Stimulated activated naive CD8-positive, alpha-beta T cell treated with anti-CD3 and anti-CD28 coated beads, Interleukin-15, amount 100 ng/mL, for 72 hours (primary cell): ENCODE measurements around the gene ORM1.
"Not testable (repeated sequence)": the region's sequence is repeated elsewhere in the genome, so short reads cannot be mapped to it uniquely, and the experiment has no call there.

Experiments used
- ATAC-seq: fragments of 150-1000 bp; cut with Tn5 transposase; 2 replicates; pipeline ENCODE4 v1.10.0; 2021; ENCODE audit warnings: mild to moderate bottlenecking, moderate library complexity
- DNase-seq, 2 donors: peaks; one replicate each; pipeline ENCODE4 v3.0.0; 2021 to 2022
- H3K27ac Mint-ChIP-seq, 2 donors: one replicate each; pipeline ENCODE4 v1.8.0; 2022; ENCODE audit warnings: mild to moderate bottlenecking in 2 of 2, mixed read lengths in 2 of 2, moderate library complexity in 2 of 2
- H3K27me3 Mint-ChIP-seq: one replicate; pipeline ENCODE4 v1.8.0; 2022; ENCODE audit warnings: mixed read lengths
- H3K4me1 Mint-ChIP-seq: one replicate; pipeline ENCODE4 v1.8.0; 2022; ENCODE audit warnings: mild to moderate bottlenecking, mixed read lengths
- H3K4me3 Mint-ChIP-seq, 2 donors: one replicate each; pipeline ENCODE4 v1.8.0; 2022; ENCODE audit warnings: mild to moderate bottlenecking in 2 of 2, mixed read lengths in 2 of 2, moderate library complexity in 1 of 2
- H3K9me3 Mint-ChIP-seq, 2 donors: one replicate each; pipeline ENCODE4 v1.8.0; 2022; ENCODE audit warnings: mixed read lengths in 2 of 2

Gene ORM1

DNA sequence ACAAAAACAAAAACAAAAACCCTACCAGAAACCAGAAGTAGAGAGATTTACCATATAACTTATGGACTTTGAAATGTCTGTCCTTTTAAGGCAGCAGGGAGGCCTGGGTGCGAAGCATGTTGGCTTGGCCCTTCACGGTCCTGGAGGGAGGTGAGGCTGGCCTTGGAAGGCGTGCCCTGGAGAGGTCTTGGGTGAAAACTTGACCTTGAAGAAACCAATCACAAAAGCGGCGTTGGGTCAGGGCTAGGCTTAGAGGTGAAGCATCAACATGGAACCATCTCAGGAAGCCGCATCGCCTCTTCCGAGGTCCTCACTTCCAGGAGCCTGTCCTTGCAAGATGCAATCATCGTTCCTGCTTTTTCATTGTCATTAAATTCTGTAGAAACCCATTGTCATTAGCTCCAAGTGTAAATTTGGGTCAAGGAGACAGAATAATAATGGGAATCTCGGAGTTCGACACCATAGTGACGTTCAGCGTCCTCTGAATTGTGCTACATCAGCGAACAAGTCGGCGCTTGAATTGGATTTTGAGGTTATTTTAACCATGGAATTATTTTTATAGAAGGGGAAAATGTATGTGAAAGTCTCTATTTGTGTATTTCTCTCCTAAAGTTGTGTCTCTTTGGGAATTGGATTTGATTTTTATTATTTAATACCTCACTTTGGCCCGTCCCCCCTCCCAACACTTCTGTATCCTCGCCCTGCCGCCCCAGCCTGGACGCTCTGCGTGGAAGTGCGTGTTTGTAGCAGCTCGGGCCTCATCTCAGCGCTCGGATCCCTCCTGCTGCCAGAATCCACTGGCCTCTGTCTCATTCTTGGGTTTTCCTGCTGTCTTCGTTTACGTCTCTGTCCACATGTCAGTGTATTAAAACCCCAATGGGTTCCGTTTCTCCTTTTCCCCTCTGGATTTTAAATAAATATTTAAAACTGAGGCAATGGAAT, 11.1 kb upstream of the ORM1 start:
- H3K4me1 Mint-ChIP-seq: no peaks in the 10 kb centered on the region
- DNase-seq: peak in 1 of 2 donors; percentile 4
- H3K27me3 Mint-ChIP-seq: no peaks in the 10 kb centered on the region
- H3K9me3 Mint-ChIP-seq: no peaks in the 10 kb centered on the region
- H3K4me3 Mint-ChIP-seq: no peak overlapping the region
- no peak overlapping the region for H3K27ac Mint-ChIP-seq
- ATAC-seq: no peak

DNA sequence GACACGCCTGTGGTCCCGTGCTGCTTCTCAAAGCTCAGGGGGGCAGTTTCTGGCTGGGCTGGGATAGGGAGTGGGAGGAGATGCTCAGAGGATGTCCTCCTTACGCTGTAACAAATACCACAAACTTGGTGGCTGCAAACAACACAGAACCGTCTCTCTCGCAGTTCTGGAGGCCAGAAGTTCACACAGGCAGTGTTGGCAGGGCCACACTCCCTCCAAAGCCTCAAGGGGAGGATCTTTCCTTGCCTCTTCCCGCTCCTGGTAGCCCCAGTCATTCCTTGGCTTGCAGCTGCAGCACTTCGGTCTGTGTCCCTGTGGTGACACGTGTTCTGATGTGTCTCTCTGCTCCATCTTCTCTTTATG, 10.4 kb upstream of the ORM1 start:
- DNase-seq (peak in 1 of 2 donors; percentile 5), ATAC-seq (no peak)
- H3K27me3 Mint-ChIP-seq: no peaks in the 10 kb centered on the region
- no peak overlapping the region for H3K27ac Mint-ChIP-seq
- H3K4me1 Mint-ChIP-seq: peaks cover under 1% of the 10 kb centered on the region
- H3K4me3 Mint-ChIP-seq: no peak overlapping the region
- no peaks in the 10 kb centered on the region for H3K9me3 Mint-ChIP-seq

DNA sequence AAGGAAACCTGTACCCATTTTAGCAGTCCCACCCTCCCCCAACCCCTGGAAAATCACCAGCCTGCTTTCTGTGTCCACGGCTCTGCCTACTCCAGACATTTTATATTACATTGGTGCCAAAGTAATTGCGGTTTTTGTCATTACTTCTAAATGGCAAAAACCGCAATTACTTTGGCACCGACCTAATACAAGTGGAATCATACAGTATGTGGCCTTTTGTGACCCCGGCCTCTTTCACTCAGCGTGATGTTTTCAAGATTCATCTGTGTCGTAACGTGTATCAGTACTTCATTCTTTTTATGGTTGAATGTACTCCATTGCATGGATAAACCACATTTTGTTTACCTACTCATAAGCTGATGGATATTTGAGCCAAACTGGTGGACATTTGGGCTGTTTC, 9.7 kb upstream of the ORM1 start:
- Mint-ChIP-seq H3K4me1 (peaks cover 7% of the 10 kb centered on the region), H3K4me3 (no peak overlapping the region), H3K9me3 (no peaks in the 10 kb centered on the region), H3K27ac (no peak overlapping the region), H3K27me3 (no peaks in the 10 kb centered on the region)
- DNase-seq: no peak
- no peak for ATAC-seq

DNA sequence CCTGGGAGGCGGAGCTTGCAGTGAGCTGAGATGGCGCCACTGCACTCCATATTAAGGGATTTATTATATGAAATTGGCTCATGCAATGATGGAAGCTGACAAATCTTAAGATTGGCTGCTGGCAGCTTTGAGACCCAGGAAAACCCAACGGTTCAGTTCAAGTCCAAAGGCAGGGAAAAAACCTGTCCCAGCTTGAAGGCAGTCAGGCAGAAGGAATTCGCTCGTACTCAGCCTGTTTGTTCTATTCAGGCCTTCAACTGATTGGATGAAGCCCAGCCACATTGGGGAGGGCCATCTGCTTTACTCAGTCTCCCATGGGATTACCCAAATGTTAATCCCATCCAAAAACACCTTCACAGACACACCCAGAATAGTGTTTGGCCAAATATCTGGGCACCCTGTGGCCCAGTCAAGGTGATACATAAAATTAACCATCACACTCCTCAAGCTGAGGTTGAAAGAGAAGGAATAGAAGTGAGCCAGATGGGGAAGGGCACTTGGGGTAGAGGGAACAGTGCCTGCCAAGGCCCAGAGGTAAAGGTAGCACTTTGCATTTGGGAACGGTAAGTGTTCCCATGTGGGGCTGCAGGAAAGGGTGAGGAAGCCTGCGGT, 8.5 kb upstream of the ORM1 start:
- Mint-ChIP-seq H3K9me3 (no peaks in the 10 kb centered on the region), H3K4me1 (peaks cover 12% of the 10 kb centered on the region), H3K27ac (peak overlapping the region; percentile 10 to 43), H3K27me3 (no peaks in the 10 kb centered on the region), H3K4me3 (no peak overlapping the region)
- ATAC-seq (no peak), DNase-seq (no peak)

DNA sequence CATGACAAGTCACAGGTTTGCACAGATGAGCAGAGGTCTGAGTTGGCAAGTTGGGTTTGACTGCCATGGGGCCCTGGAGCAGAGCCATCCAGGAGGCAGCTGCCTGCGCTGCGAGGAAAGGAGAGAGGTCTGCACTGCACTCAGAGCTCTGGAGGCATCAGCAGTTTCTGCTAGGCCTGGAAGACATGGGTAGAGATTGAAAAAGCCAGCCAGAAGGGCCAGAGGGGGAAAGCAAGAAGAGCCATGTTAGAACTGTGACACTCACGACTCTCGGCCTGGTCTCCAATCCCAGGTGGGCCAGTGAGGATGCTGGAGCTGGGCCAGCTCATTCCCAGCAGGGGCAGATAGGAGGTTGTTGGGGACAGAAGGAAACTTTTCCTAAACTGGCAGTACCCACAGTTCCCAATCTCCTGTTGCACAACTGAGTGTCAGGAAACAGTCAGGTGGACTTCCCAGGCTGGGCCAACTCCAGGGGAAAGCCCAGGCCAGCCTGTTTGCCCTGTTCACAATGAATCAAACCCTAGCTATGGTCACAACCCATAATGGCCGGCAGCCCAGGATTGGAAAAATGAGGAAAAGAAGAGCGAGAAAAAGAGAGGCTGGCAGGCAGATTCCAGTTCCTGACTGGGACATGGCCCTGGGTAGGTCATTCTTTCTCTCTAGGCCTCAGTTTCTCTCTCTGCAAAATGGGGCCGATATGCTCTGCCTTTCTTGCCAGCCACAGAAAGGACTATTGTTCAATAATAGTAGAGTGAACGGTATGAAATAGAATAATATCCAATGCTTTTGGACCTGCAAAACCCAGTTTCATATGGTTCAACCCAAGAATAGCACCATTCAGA, 7.8 kb upstream of the ORM1 start:
- Mint-ChIP-seq H3K4me3 (no peak overlapping the region), H3K27ac (peak overlapping the region; percentile 10 to 43), H3K4me1 (peaks cover 13% of the 10 kb centered on the region), H3K27me3 (no peaks in the 10 kb centered on the region), H3K9me3 (no peaks in the 10 kb centered on the region)
- DNase-seq (peak in 1 of 2 donors; percentile 7), ATAC-seq (peak; percentile 8)

DNA sequence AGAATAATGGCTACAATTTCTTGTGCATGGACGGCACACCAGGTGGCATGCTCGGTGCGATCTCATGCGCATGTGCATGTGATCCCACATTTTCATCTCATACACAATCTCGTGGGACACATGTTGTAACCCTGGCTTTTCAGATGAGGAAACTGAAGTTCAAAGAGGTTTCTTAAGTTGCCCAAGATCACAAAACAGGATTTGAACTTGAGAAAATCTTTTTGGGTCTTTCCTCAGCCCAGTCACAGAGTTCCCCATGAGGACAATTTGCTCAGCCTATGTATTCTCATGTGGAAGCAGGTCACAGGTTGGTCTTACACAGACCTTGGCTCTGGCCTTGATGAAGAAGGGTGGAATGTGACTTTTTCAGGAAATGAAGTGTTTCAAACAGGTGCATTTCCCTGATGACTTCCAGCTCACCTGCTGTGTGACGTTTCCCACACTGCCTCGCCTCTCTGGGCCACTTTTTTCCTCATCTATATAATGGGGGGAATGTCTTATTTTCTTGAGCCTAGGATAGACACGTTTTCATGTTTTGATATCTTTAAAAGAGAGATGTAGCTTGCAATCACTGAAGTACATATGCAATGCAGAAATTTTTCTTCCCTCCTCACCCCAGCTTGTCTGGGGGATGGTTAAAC, 7.1 kb upstream of the ORM1 start:
- Mint-ChIP-seq H3K4me1 (peaks cover 13% of the 10 kb centered on the region), H3K27me3 (no peaks in the 10 kb centered on the region), H3K9me3 (no peaks in the 10 kb centered on the region), H3K4me3 (no peak overlapping the region), H3K27ac (no peak overlapping the region)
- ATAC-seq (no peak), DNase-seq (peak in 1 of 2 donors; percentile 2)

DNA sequence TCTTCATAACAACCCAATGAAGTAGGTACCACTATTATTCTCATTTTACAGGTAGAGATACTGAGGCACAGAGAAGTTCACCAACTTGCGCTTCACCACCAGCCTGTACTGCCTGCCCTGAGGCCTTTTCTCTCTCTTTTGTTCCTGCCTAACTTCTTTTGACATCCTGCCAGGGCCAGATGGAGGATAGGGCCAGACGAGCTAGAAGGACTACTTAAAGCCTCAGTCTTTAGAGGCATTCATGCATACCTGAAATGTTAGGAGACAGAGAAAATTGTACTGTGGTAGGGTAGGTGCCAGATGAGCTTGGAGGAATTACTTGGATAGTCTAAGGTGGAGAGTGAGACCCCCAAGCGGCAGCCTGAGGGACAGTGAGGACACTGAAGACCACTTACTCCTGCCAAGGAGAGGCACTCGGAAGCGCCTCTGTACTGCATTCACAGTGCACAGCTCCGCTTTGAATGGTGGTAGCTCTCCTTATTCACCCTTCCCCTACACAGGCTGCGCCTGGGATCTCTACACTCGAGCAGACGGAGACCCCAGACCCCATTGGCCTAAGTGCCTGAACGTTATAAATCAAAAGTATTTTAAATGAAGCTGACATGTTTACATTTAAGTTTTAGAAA, 6.2 kb upstream of the ORM1 start:
- peak overlapping the region; percentile 43 to 90 for H3K27ac Mint-ChIP-seq

DNA sequence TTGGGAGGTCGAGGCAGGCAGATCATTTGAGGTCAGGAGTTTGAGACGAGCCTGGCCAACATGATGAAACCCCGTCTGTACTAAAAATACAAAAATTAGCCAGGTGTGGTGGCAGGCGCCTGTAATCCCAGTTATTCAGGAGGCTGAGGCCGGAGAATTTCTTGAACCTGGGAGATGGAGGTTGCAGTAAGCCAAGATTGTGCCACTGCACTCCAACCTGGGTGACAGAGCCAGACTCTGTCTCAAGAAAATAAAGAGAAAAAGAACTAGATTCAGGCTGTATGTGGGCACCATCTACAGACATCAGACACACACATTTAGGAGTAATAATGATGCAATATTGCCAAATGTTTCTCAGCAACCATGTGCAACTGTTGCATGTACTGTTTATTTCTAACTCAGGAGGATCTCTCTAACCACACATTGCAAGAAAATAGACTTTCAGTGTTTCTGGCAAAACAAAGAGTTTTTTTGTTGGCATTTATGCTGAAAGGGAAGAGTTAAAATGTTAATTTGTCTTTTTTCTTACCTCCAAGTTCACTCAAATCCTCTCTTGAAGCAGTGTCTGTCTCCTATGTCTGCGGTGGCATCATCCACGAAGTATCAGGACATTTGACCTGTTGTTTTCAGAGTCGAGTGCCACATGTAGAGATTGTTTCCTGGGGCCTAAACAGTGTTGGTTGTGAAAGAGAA, 5.1 kb upstream of the ORM1 start:
- ATAC-seq (peak; percentile 77), DNase-seq (peak in 1 of 2 donors; percentile 10)
- peaks cover 13% of the 10 kb centered on the region for H3K4me1 Mint-ChIP-seq
- H3K27ac Mint-ChIP-seq: peak overlapping the region; percentile 96
- no peak overlapping the region for H3K4me3 Mint-ChIP-seq
- H3K27me3 Mint-ChIP-seq: no peaks in the 10 kb centered on the region
- H3K9me3 Mint-ChIP-seq: no peaks in the 10 kb centered on the region

More for the DNA sequence above, 6.2 kb upstream of the ORM1 start:
- DNase-seq (peak in 1 of 2 donors; percentile 5), ATAC-seq (no peak)
- Mint-ChIP-seq H3K4me3 (no peak overlapping the region), H3K27me3 (no peaks in the 10 kb centered on the region), H3K4me1 (peaks cover 13% of the 10 kb centered on the region), H3K9me3 (no peaks in the 10 kb centered on the region)

DNA sequence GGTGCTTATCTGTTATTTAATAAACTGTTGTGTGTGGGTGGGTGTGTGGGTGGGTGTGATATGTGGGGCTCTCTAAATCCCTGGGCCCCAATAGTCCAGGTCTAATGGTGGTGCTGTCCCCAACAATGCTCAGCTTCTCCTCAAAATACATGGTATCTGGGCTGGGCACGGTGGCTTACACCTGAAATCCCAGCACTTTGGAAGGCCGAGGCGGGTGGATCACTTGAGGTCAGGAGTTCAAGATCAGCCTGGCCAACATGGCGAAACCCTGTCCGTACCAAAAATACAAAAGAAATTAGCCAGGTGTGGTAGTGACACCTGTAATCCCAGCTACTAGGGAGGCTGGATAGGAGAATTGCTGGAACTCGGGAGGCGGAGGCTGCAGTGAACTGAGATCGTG, 4.5 kb upstream of the ORM1 start:
- ATAC-seq (no peak), DNase-seq (peak in 1 of 2 donors; percentile 7)
- H3K27ac Mint-ChIP-seq: peak overlapping the region in 1 of 2 donors; percentile 96
- no peaks in the 10 kb centered on the region for H3K27me3 Mint-ChIP-seq
- H3K4me3 Mint-ChIP-seq: no peak overlapping the region
- no peaks in the 10 kb centered on the region for H3K9me3 Mint-ChIP-seq
- H3K4me1 Mint-ChIP-seq: peaks cover 13% of the 10 kb centered on the region

DNA sequence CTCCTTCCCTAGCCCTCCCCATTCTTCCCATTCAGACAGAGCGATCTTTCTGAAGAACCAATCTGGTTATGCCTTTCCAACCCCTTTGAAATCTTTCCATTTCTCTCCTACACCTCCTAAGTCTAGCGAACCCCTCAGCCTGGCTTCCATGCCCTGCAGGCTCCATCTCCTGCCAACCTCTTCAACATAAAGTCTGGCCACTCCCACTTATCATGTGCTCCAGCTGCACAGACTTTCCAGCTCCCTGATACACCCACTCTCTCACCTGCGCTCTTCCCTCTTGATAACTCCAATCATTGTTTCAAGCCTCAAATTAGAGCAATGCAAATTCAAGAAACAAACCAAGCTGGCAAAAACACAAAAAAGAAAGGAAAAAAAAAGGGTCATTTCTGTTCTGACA, 3.8 kb upstream of the ORM1 start:
- ATAC-seq (no peak), DNase-seq (peak in 1 of 2 donors; percentile 2)
- Mint-ChIP-seq H3K27me3 (no peaks in the 10 kb centered on the region), H3K4me1 (peaks cover 13% of the 10 kb centered on the region), H3K27ac (peak overlapping the region; percentile 60 to 72), H3K4me3 (no peak overlapping the region), H3K9me3 (no peaks in the 10 kb centered on the region)

DNA sequence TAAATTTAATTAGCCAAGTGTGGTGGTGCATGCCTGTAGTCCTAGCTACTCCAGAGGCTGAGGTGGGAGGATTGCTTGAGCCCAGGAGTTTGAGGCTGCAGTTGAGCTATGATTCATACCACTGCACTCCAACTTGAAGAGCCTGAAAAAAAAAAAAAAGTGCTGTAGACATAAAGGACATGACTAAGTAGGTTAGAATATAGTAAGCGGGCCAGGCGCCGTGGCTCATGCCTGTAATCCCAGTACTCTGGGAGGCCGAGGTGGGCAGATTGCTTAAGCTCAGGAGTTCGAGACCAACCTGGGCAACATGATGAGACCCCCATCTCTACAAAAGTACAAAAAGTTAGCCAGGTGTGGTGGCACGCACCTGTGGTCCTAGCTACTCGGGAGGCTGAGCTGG, 2.2 kb upstream of the ORM1 start:
- H3K27ac Mint-ChIP-seq, H3K9me3 Mint-ChIP-seq, DNase-seq, ATAC-seq, H3K27me3 Mint-ChIP-seq, H3K4me3 Mint-ChIP-seq: not testable (repeated sequence)
- peaks cover 13% of the 10 kb centered on the region for H3K4me1 Mint-ChIP-seq

DNA sequence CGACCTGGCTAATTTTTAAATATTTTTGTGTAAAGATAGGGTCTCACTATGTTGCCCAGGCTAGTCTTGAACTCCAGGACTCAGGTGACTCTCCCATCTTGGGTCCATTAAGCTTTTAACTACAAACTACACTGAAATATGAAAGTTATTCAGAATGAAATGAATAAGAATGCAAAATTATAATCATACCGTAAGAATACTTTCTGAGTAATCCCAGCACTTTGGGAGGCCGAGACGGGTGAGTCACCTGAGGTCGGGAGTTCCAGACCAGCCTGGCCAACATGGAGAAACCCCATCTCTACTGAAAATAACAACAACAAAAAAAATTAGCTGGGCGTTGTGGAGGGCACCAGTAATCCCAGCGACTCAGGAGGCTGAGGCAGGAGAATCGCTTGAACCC, 1.1 kb upstream of the ORM1 start:
- no peaks in the 10 kb centered on the region for H3K9me3 Mint-ChIP-seq
- H3K27ac Mint-ChIP-seq: no peak overlapping the region
- DNase-seq (no peak), ATAC-seq (no peak)
- H3K4me3 Mint-ChIP-seq: no peak overlapping the region
- peaks cover 13% of the 10 kb centered on the region for H3K4me1 Mint-ChIP-seq
- no peaks in the 10 kb centered on the region for H3K27me3 Mint-ChIP-seq

DNA sequence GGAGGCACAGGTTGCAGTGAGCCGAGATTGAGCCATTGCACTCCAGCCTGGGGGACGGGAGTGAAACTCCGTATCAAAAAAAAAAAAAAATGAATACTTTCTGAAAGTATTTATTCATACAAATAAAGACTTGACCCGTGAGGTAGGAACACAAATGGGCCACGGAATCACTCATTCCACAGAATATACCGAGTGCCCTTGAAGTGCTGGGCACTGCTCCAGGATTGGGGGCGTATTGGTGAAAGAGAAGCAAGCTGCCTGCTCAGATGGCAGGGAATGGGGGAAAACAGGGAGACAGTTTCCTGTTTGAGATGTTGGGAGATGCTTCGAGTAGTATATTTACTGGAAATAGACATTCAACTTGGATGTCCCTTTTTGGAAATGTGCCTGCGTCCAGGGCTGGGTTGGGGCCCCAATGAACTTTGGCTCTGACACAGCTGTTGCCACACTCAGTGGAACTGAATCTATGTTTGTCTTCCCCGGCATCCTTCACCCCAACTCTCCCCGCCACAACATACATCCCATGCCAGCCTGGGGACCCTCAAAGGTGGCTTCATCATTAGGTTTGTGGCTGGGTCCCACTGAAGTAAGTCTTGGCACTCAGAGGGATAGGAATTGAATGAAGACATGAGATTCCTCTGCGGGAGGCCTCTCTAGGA, 609 bp upstream of the ORM1 start:
- H3K4me1 Mint-ChIP-seq: peaks cover 13% of the 10 kb centered on the region
- not testable (repeated sequence) for H3K27ac Mint-ChIP-seq, ATAC-seq

DNA sequence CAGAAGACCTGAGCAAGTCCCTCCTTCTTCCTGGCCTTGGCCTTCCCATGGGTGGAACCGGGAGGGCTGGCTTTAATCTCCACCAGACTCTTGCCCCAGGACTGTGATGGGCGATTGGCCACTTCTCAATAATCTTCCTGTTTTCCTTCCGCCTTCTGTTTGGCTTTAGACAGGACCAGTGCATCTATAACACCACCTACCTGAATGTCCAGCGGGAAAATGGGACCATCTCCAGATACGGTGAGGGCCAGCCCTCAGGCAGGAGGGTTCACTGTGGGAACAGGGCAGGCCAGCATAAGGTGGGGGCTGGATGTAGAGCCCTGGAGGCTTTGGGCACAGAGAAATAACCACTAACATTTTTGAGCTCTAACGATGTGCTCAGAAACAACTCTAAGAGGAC, 951 bp downstream of the ORM1 start:
- H3K4me3 Mint-ChIP-seq, DNase-seq, ATAC-seq, H3K9me3 Mint-ChIP-seq, H3K27ac Mint-ChIP-seq, H3K27me3 Mint-ChIP-seq, H3K4me1 Mint-ChIP-seq: not testable (repeated sequence)

More for the DNA sequence above, 609 bp upstream of the ORM1 start:
- DNase-seq, H3K27me3 Mint-ChIP-seq, H3K4me3 Mint-ChIP-seq, H3K9me3 Mint-ChIP-seq: not testable (repeated sequence)
